ENCODE results near the gene BARX1. TPM values are rescaled to one million over a fixed set of nuclear protein-coding genes. Genes with fewer than 3 reads are reported as not detected.

BARX1 gene
- total RNA-seq, 5 donors from 2014 or later (not counting 1 experiment from before 2014, with no cell fraction given), result not detected

DNA sequence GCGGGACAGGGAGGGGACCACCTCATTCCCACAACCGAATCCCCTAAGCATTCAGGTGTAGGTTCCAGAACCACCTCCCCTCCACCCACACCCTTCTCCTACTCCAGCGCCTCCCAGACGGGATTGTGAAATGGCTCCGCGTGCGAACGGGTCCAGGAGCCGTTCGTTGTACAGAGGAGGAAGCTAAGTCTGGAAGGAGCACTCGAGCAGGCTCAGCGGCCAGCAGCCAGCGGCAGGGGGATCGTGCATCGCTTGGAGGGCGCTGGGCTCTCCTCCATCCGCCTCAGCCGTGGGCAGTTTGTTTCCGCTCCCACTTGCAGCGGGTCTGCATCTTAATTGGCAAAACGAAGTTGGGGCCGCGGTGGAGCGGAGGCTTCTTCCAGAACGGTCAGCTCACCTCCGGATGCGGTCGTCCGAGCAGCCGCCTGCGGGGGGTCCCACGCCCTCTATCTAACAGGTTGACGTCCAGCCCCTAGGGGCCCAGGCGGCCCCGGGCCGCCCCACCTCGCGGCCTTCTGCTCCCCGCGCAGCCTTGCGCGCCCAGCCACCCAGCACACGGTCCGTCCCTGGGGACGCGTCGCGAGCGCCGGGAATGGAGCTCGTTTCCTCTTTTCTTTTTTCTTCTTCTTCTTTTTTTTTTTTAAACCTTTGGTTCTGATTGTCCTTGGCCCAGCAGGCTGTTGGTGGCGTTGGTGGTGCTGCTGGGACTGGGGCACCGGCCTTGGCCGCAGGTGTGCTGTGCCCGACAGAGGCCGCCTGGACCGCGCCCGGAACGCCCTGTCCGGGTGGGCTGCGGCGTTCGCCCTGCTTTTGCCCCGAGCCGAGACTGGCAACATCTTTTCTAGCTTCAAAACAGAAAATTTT, 3.9 kb upstream of the BARX1 start:
- peaks cover 0 to 50% of the 10 kb centered on the region in 2 experiments for H3K4me1 ChIP-seq (ENCODE audit: control insufficient read depth in 1 of 2, extremely low read depth in 1 of 2, insufficient read depth in 2 of 2, low read length in 2 of 2)
- Mint-ChIP-seq H3K9me3 (no peaks in the 10 kb centered on the region), H3K4me1 (peaks cover 41 to 50% (median 49%) of the 10 kb centered on the region in 3 donors), H3K36me3 (no peaks in the 10 kb centered on the region), H3K27me3 (peaks cover 52 to 70% of the 10 kb centered on the region in 2 donors), H3K27ac (peak overlapping the region in 1 of 2 donors; percentile 31), H3K4me3 (peak overlapping the region; percentile 39 to 69 (median 39))
- no peak overlapping the region for H3K27ac ChIP-seq (ENCODE audit: low read length)
- ChIA-PET CTCF (interaction anchor here in 1 of 2 donors (1.2 kb wide), 1 partner anchor 277 kb away, joined by 4 read pairs; no protein-coding TSS in a partner anchor), POLR2A (no interaction called here)
- 4% methylated on average over 45 of the region's 66 CpGs for WGBS (ENCODE audit: insufficient coverage)
- H3K27me3 ChIP-seq (replicated peaks in 1 of 2; ENCODE audit: control insufficient read depth in 2 of 2, extremely low read depth in 1 of 2, insufficient read depth in 2 of 2, low read length in 1 of 2), result peaks cover 14 to 86% of the 10 kb centered on the region in 2 experiments
- ATAC-seq (replicated peaks in 1 of 4) (peak in 1 of 4 experiments; percentile 27), DNase-seq (no peak)
- H3K4me3 ChIP-seq (ENCODE audit: control insufficient read depth in 1 of 2, extremely low read depth in 1 of 2, low read length in 1 of 2), result peak overlapping the region; percentile 1 to 12
- no peaks in the 10 kb centered on the region for H3K9me3 ChIP-seq
- H3K36me3 ChIP-seq (ENCODE audit: control insufficient read depth in 2 of 2, extremely low read depth in 1 of 2, insufficient read depth in 1 of 2, low read length in 1 of 2), result no peaks in the 10 kb centered on the region

DNA sequence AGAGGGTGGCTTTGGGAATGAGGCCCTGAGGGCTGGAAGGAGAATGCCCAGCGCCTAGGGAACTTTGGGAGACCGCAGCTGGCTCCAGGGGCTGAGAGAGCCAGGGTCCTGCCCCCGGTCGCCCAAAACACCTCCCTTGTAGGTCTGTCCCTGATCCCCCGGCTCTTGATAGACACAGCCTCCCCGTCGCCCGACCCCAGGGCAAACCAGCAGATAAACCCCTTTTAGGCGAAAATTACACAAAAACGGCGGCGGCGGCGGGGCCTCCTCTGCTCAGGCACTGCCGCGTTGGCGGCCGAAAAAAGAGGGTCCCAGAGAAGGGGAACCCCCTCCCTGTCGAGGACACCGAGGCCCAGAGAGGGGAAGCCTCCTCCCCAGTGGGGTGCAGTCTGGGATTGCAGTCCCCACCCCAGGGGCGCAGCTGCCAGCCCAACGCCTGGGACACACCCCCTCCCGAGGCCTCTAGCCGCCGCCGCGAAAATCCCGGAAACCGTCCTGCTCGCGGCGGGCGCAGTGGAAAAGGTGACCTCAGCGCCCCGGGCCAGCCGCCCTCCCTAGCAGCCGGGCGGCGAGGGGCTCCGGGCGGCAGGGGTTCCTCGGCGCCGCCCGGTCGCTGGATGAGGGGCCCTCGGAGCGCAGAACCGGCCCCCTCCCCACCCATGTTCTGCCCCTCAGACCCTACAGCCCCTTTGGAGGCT, 3.1 kb upstream of the BARX1 start:
- H3K36me3 Mint-ChIP-seq, result no peaks in the 10 kb centered on the region
- no peaks in the 10 kb centered on the region for H3K36me3 ChIP-seq (ENCODE audit: control insufficient read depth in 2 of 2, extremely low read depth in 1 of 2, insufficient read depth in 1 of 2, low read length in 1 of 2)
- peaks cover 20 to 87% of the 10 kb centered on the region in 2 experiments for H3K27me3 ChIP-seq (replicated peaks in 1 of 2; ENCODE audit: control insufficient read depth in 2 of 2, extremely low read depth in 1 of 2, insufficient read depth in 2 of 2, low read length in 1 of 2)
- CTCF ChIA-PET, result interaction anchor here in 1 of 2 donors (1.2 kb wide), 1 partner anchor 276 kb away, joined by 4 read pairs; no protein-coding TSS in a partner anchor
- no peak overlapping the region for H3K27ac ChIP-seq (ENCODE audit: low read length)
- WGBS (ENCODE audit: insufficient coverage), result 12% methylated on average over 31 of the region's 49 CpGs
- H3K27me3 Mint-ChIP-seq, result peaks cover 60 to 78% of the 10 kb centered on the region in 2 donors
- H3K27ac Mint-ChIP-seq, result no peak overlapping the region
- peaks cover 0 to 58% of the 10 kb centered on the region in 2 experiments for H3K4me1 ChIP-seq (ENCODE audit: control insufficient read depth in 1 of 2, extremely low read depth in 1 of 2, insufficient read depth in 2 of 2, low read length in 2 of 2)
- POLR2A ChIA-PET, result no interaction called here
- peak overlapping the region in 1 of 2 donors; percentile 1 for H3K4me3 ChIP-seq (ENCODE audit: control insufficient read depth in 1 of 2, extremely low read depth in 1 of 2, low read length in 1 of 2)
- no peak for DNase-seq
- H3K4me1 Mint-ChIP-seq, result peaks cover 49 to 58% (median 56%) of the 10 kb centered on the region in 3 donors
- H3K4me3 Mint-ChIP-seq, result peak overlapping the region in 2 of 3 donors; percentile 39 to 69
- H3K9me3 Mint-ChIP-seq, result no peaks in the 10 kb centered on the region
- peak in 1 of 4 experiments; percentile 26 for ATAC-seq (replicated peaks in 1 of 4)
- no peaks in the 10 kb centered on the region for H3K9me3 ChIP-seq

DNA sequence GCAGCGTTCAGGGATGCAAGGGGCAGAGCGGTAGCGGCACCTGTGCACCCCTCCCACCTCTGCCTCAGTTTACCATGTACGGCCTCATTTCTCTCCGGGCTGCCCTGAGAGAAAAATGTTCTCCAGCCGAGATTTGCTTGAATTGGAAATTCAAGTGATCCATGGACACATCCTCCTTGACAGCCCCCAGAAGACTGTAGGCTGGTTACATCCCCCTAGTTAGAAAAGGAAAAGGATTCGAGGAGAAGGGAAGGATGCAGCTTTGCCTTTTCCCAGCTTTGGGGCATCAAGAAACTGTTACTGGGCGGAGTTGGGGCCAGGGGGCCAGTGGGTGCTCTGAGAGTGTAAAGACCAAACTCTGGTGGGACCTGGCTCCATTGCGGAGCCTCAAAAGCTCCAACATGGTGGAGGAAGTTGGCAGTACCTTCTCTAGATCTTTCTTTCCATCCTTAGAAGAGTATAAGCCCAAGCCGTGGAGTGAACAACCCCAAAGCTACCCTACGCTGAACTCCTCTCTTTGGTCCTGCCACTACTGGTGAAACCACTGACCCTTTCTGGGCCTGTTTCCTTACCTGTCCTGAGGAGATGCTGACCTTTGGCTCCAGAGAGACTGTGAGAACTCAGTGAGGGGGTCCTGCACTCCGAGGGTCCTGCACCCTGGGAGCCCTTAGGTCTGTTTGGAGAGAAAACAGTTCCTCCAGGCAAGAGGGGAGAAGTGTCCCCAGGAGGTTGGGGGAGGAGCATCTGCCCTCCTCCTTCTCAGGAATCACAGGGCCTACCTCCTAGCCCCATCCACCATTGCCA, 1.0 kb upstream of the BARX1 start:
- Histone ChIP-seq H3K27ac (ENCODE audit: low read length) (no peak overlapping the region), H3K27me3 (replicated peaks in 1 of 2; ENCODE audit: control insufficient read depth in 2 of 2, extremely low read depth in 1 of 2, insufficient read depth in 2 of 2, low read length in 1 of 2) (peaks cover 21 to 94% of the 10 kb centered on the region in 2 experiments), H3K9me3 (no peaks in the 10 kb centered on the region), H3K4me3 (ENCODE audit: control insufficient read depth in 1 of 2, extremely low read depth in 1 of 2, low read length in 1 of 2) (peak overlapping the region in 1 of 2 donors; percentile 49), H3K4me1 (ENCODE audit: control insufficient read depth in 1 of 2, extremely low read depth in 1 of 2, insufficient read depth in 2 of 2, low read length in 2 of 2) (peaks cover 0 to 71% of the 10 kb centered on the region in 2 experiments), H3K36me3 (ENCODE audit: control insufficient read depth in 2 of 2, extremely low read depth in 1 of 2, insufficient read depth in 1 of 2, low read length in 1 of 2) (no peaks in the 10 kb centered on the region)
- no peak overlapping the region for H3K27ac Mint-ChIP-seq
- H3K9me3 Mint-ChIP-seq, result no peaks in the 10 kb centered on the region
- peak overlapping the region in 2 of 3 donors; percentile 63 to 70 for H3K4me3 Mint-ChIP-seq
- 14% methylated on average over 6 of the region's 12 CpGs for WGBS (ENCODE audit: insufficient coverage)
- ATAC-seq (replicated peaks in 1 of 4), result no peak
- POLR2A ChIA-PET, result no interaction called here
- peaks cover 56 to 74% of the 10 kb centered on the region in 2 donors for H3K27me3 Mint-ChIP-seq
- H3K36me3 Mint-ChIP-seq, result no peaks in the 10 kb centered on the region
- DNase-seq, result no peak
- CTCF ChIA-PET, result no interaction called here
- peaks cover 47 to 58% (median 51%) of the 10 kb centered on the region in 3 donors for H3K4me1 Mint-ChIP-seq

DNA sequence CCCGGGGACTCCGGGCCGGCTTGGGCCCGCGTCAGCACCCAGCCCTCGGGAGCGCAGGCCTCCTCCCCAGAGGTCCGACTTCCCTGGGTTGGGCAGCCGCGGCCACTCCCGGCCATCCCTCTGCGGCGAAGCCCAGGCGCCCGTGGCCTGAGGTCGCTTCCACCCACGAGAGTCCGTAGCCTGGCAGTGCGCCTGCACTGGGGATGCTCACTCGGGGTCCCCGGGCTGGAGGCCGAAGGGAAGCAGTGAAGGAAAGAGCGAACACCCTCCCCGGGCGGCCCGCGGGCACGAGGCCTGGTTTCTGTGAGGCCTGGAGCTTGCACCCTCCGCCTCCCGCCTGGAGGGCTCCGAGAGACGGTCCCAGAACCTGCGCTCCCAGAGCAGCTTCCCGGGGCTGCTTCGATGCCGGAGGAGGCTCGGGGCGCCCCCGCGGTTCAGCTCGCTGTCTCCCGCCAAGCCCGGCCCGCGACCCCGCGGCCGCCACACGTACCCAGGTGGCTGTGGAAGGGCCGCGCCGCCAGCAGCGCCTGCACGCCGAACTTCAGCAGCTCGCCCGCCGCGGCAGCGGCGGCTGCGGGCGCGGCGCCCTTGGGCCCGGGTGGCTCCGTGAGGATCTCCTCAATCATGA, 607 bp downstream of the BARX1 start:
- ATAC-seq (replicated peaks in 1 of 4) (no peak), DNase-seq (no peak)
- Histone ChIP-seq H3K4me1 (ENCODE audit: control insufficient read depth in 1 of 2, extremely low read depth in 1 of 2, insufficient read depth in 2 of 2, low read length in 2 of 2) (peaks cover 2 to 70% of the 10 kb centered on the region in 2 experiments), H3K27ac (ENCODE audit: low read length) (no peak overlapping the region), H3K36me3 (ENCODE audit: control insufficient read depth in 2 of 2, extremely low read depth in 1 of 2, insufficient read depth in 1 of 2, low read length in 1 of 2) (no peaks in the 10 kb centered on the region), H3K9me3 (no peaks in the 10 kb centered on the region), H3K4me3 (ENCODE audit: control insufficient read depth in 1 of 2, extremely low read depth in 1 of 2, low read length in 1 of 2) (peak overlapping the region in 1 of 2 donors; percentile 46), H3K27me3 (replicated peaks in 1 of 2; ENCODE audit: control insufficient read depth in 2 of 2, extremely low read depth in 1 of 2, insufficient read depth in 2 of 2, low read length in 1 of 2) (peaks cover 18 to 93% of the 10 kb centered on the region in 2 experiments)
- no peaks in the 10 kb centered on the region for H3K9me3 Mint-ChIP-seq
- H3K36me3 Mint-ChIP-seq, result no peaks in the 10 kb centered on the region
- H3K4me3 Mint-ChIP-seq, result peak overlapping the region in 1 of 3 donors; percentile 80
- peaks cover 58 to 75% of the 10 kb centered on the region in 2 donors for H3K27me3 Mint-ChIP-seq
- peaks cover 48 to 60% (median 48%) of the 10 kb centered on the region in 3 donors for H3K4me1 Mint-ChIP-seq
- ChIA-PET CTCF (no interaction called here), POLR2A (no interaction called here)
- H3K27ac Mint-ChIP-seq, result no peak overlapping the region
- 6% methylated on average over 67 of the region's 67 CpGs for whole genome bisulfite sequencing (ENCODE audit: insufficient coverage)

DNA sequence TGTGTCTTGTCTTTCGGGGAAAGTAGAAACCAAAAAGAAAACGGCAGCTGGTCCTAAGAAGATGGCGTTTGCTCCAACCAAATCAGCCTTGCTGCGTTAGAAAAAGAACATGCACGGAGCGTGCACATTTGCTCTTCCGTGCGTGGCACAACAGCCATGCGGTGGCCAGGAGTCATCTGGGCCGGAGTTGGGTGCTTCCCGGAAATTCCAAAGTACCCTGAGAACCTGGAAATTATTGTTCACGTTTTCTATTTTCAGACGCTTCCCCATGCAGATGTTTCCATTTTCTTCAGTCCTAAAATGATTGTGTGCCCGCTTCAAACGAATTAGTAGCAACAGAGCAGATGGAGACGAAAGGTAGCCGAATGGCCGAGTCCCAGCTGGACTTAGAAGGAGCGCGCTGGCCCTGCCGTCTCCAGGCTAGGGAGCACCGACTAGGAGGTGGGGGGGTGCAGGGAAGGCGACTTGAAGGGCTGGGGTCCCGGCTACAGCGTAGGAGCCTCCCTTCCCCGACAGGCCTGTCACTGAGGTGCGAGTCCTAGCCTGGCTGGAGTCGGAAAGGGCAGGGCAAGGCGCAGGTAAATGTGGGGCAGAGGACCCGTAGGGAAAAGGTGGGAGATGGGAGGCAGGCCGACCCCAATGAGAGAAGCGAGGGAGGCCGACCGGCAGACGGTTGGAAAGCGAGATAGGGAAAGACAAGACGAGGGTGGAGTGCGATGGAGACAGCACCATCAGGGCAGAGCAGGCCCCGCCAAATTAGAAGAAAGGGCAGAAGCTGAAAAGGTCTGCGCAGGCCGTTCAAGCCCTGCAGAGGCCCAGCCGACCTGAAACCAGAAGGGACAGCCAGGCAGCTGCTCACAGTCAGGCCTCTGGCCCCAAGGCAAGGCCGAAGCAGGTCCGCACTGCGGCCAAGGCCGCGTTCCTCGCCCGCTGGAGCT, 1.4 kb downstream of the BARX1 start:
- ChIA-PET CTCF (interaction anchor here in 1 of 2 donors (1.1 kb wide), 1 partner anchor 8 kb away, joined by 3 read pairs; no protein-coding TSS in a partner anchor), POLR2A (no interaction called here)
- H3K4me1 Mint-ChIP-seq, result peaks cover 40 to 54% (median 47%) of the 10 kb centered on the region in 3 donors
- DNase-seq (no peak), ATAC-seq (replicated peaks in 1 of 4) (no peak)
- no peaks in the 10 kb centered on the region for H3K36me3 Mint-ChIP-seq
- no peak overlapping the region for H3K27ac ChIP-seq (ENCODE audit: low read length)
- H3K27me3 Mint-ChIP-seq, result peaks cover 56 to 76% of the 10 kb centered on the region in 2 donors
- H3K4me3 ChIP-seq (ENCODE audit: control insufficient read depth in 1 of 2, extremely low read depth in 1 of 2, low read length in 1 of 2), result no peak overlapping the region
- no peaks in the 10 kb centered on the region for H3K9me3 Mint-ChIP-seq
- no peak overlapping the region for H3K27ac Mint-ChIP-seq
- WGBS (ENCODE audit: insufficient coverage), result 26% methylated on average over 46 of the region's 49 CpGs
- peaks cover 2 to 69% of the 10 kb centered on the region in 2 experiments for H3K4me1 ChIP-seq (ENCODE audit: control insufficient read depth in 1 of 2, extremely low read depth in 1 of 2, insufficient read depth in 2 of 2, low read length in 2 of 2)
- no peaks in the 10 kb centered on the region for H3K9me3 ChIP-seq
- H3K36me3 ChIP-seq (ENCODE audit: control insufficient read depth in 2 of 2, extremely low read depth in 1 of 2, insufficient read depth in 1 of 2, low read length in 1 of 2), result no peaks in the 10 kb centered on the region
- H3K27me3 ChIP-seq (replicated peaks in 1 of 2; ENCODE audit: control insufficient read depth in 2 of 2, extremely low read depth in 1 of 2, insufficient read depth in 2 of 2, low read length in 1 of 2), result peaks cover 18 to 93% of the 10 kb centered on the region in 2 experiments
- peak overlapping the region; percentile 59 to 80 (median 70) for H3K4me3 Mint-ChIP-seq

Data from T-cell (primary cell).